C4-2B (cell line): ENCODE data around the gene DEFB114.

ENCODE experiments used
- ZFX ChIP-seq: fragments of 450-650 bp; IDR thresholded peaks from 2 replicates; pipeline ENCODE4 v1.6.1; 2017
- TF ChIP-seq, protein P1 (sequence below): fragments of 450-650 bp; conservative IDR thresholded peaks from 2 replicates; pipeline ENCODE4 v1.5.1; 2017; ENCODE audit warnings: mild to moderate bottlenecking

- TF ChIP-seq, protein P1, sequence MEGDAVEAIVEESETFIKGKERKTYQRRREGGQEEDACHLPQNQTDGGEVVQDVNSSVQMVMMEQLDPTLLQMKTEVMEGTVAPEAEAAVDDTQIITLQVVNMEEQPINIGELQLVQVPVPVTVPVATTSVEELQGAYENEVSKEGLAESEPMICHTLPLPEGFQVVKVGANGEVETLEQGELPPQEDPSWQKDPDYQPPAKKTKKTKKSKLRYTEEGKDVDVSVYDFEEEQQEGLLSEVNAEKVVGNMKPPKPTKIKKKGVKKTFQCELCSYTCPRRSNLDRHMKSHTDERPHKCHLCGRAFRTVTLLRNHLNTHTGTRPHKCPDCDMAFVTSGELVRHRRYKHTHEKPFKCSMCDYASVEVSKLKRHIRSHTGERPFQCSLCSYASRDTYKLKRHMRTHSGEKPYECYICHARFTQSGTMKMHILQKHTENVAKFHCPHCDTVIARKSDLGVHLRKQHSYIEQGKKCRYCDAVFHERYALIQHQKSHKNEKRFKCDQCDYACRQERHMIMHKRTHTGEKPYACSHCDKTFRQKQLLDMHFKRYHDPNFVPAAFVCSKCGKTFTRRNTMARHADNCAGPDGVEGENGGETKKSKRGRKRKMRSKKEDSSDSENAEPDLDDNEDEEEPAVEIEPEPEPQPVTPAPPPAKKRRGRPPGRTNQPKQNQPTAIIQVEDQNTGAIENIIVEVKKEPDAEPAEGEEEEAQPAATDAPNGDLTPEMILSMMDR, result no peak
- TF ChIP-seq ZFX, result no peak
Measured at GRCh38 chr6:49995278-49995677, 31.3 kb upstream of the DEFB114 start.
